Stimulated activated CD8-positive, alpha-beta memory T cell treated with anti-CD3 and anti-CD28 coated beads, Interleukin-4, amount 100 ng/mL, for 4 hours (primary cell): ENCODE data around the gene SCAMP5.

ENCODE experiments used
- DNase-seq, 2 donors: peaks; one replicate each; pipeline ENCODE4 v3.0.0-alpha.2; 2020; ENCODE audit warnings: low read depth in 2 of 2, low spot score in 1 of 2

The SCAMP5 gene

DNA sequence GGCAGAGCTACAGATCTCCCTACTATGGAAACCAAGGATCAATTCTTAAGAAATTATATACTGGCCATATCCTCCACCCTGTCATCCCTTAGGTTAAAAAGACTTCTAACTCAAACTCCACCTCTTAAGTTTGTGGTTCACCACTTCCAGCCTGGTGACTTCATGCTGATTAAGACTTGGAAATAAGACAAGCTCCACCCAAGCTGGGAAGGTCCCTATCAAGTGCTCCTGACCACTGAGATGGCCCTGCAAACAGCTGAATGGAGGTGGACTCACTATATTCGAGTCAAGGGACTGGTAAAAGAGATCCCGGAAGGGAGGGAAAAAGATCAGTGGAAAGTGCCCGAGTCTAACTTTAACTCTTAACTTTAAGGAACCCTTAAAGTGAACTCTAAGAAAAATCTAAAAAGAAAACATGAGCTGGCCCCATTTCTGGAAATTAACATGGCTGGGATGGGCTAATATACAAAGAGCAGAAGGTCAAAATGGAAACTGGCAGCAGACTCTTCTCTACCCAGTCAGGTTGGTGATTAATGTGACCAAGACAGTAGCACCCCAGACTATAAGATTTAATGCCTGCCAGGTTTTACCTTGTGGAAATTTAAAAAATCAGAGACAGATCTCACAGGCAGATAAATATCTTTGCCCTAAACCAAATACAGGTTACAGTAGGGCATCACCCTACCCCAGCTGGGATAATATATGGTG is 71.9 kb downstream of the SCAMP5 start:
- DNase-seq = no peak

DNA sequence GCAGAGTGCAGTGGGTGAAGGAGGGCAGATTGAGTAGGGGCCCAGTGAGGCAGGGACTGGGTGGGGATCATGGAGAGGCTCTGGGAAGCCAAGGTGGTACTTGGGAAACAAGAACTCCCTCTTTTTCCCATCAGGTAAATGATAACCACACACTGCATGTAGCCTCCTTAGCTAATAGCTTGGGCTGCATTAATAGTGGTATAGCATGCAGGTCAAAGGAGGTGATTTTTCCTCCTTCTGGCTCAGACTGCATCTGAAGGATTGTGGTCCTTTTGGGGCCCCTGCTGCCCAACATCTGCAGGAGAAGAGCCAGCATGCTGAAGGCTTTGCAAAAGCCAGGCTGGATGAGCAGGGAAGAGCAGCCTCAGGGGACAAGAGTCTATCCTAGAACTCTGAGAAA is 73.4 kb downstream of the SCAMP5 start:
- DNase-seq = no peak

DNA sequence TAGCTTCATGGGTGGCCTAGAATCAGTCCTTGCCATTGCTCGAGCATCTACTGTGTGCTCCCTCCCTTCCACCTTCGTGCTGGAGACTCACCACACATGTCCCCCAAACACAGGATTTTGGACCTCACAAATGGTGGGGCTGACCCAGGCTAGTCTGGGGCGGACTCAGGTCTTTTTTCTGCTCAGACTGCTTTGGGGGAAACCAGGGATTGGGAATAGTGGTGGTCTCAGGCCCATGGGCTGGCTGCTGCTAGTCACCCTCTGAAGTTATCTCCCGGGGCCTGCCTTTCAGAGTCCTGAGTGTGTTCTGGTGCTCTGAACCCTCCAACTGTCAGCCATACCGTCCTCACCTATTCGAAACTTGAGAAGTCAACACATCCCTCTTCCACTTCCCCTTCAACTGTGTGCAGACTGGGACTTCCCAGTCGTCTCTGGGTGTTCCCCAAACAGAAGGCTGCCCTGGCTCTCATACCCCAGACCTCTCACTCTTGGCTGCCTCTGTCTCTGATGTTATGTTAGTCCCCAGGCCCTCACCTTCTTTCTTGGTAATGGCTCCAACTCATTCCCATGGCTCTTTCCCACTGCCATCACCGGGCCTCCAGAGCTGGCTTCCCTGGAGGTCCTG is 74.0 kb downstream of the SCAMP5 start:
- DNase-seq = no peak

DNA sequence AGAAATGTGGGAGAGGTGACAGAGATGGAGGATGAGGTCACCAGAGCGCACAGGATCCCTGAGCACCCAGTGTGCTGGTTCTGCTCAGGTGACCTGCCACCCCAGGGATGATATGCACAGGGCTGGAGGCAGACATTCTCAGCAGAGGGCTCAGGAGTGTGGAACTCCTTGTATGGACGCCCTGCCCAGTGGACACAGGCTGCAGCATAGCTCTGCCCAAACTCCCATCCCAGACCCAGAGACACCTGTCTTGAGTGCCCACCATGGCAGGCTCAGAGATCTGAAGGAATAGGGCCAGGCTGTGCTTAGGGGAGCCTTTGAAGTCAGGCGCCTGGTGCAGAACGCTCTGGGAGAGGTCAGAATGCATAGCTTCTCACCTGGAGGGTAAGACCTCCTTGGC is 75.3 kb downstream of the SCAMP5 start:
- no peak for DNase-seq
